ENCODE data around the gene CHRM2.

The CHRM2 gene

DNA sequence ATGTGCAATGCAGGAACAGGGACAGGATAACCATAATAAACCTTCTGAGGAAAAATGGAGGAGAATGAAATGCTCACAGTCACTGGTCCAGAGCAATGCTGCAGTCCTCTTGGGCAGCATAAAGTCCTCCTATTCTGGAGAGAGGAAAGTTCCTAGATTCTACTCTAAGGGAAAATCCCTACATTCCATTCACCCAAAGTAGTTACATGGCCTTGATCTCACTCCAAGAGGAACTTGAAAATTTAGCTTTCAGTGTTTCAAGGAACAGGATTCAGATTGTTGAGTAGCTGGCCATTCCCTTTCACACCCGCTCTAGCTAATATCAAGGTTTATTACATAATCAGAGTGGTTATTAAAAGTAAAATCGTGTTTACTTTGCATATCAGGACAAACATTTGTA, 168.3 kb downstream of the CHRM2 start:
- DNase-seq: no peak

DNA sequence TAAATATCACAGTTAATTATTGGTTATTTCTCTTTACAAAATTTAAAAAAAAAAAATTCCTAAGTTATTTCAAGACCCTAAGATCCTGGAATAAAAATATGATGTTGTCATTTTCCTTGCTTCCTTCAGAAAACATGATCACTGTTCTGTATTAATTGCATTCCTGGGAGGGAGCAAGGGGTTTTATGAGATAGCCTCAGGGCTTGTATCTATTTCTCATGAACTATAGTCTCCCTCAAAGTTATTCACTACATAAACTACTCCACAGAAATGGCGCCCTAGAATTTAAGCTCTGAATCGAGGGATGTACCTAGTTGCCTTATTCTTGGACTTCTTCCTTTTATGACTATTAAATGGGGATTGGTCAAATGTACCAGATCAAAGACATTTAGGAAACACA, 170.3 kb downstream of the CHRM2 start:
- DNase-seq: no peak

DNA sequence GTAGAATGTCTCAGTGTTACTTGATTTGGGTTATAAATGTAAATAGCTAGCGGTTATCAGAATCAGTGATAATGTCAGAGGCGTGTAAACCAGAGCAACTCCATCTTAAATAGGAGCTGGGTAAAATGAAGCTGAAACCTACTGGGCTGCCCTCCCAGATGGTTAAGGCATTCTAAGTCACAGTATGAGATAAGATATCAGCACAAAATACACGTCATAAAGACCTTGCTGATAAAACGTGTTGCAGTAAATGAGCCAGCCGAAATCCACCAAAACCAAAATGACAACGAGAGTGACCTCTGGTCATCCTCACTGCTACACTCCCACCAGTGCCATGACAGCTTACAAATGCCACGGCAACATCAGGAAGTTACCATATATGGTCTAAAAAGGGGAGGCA, 172.3 kb downstream of the CHRM2 start:
- DNase-seq: no peak

DNA sequence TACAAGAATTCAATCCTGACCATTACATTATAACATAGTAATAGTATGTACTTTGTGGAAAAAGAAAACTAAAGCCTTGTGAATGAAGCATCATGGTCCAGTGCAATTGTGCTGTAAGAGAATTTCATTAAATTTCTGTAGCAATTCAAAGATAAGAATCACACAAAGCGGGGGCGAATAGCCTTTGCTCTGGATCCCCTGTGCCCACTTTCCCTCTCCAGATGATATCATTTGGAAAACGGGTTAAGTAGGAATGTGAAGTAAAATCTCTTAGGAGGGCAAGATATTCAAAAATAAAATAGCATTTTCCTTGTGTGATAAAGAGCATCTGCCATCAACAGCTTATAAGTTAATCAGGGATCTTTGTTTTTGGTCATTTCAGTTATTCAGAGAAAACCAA, 177.1 kb downstream of the CHRM2 start:
- DNase-seq: no peak

DNA sequence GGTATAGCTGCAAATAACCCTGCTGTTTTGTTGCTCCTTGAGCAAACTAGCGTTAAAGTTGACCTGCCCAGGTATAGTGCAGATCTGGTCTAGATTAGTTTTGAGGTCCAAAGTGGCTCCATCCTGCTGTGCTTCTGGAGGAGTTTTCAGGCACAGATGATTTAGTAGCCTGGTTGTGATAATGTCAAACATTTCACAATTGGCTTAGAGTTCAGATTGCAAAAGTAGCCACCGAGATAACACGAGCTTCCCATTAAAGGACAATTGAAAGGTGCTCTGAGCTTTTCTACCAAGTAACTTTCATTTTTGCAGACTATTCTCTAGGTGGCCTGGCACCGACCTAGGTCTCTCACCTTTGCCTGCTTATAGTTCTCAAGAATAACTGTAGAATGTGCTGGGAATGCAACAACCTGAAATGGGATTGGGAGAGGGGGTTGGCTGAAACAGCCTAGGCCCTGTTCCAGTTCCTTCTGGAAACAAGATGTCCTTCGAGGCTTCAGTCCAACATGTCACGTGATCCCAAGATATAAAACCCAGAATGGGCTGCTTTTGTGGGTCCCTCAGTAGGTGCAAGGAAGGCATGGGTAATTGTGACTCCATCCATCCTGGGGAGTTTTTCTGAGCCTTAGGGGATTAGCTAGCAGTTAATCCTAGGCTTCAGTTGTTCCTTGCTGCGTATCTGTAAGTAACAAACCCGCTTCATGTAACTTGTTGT, 201.0 kb downstream of the CHRM2 start:
- DNase-seq: no peak

All from NCI-H2029 (cell line).